Activated CD4-positive, alpha-beta T cell treated with anti-CD3 and anti-CD28 coated beads, Interleukin-2, amount 50 U/mL, for 24 hours (primary cell): ENCODE data around the gene WNT5B.

Source experiments
- DNase-seq, 2 donors: peaks; one replicate each; pipeline ENCODE4 v3.0.0-alpha.2; 2020; ENCODE audit warnings: low read depth in 1 of 2, low spot score in 1 of 2

Gene WNT5B

GRCh38 chr12:1629338-1630132 is 504 bp downstream of the WNT5B start:
- DNase-seq, result no peak

DNA sequence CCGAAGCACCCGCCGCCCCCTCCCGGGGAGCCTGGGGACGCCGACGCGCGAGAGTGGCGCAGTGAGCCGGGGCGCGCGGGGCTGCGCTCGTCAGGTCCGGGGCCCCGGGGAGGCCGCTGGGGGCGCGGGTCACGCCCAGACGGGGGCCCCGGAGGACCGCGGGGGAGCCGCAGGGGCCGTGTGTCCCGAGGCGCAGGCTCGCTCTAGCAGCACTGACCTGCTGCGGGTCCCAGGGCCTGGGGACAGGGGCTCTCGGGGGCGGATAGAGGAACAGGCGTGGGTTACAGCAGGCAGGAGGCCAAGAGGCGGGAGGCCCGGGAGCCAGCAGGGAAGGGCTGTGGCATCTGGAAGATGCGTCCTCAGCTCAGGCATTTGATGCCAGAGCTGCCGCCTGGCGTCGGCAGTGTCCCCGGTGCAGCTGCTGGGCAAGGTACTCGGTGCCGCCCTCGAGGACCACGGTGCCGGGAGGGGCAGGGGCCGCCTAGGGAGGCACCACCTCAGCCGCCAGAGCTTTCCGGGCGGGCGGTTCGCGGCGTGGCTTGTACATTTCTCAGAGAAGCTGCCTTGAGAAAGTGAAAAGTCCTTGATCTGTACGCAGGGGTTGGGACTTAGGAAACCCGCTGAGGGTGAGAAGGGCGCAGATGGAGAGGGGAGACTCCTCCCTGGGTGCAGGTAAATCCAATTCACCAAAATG is 1.2 kb downstream of the WNT5B start:
- DNase-seq, result no peak

GRCh38 chr12:1630827-1631591 is 2.0 kb downstream of the WNT5B start:
- no peak for DNase-seq

GRCh38 chr12:1632702-1633101 is 3.7 kb downstream of the WNT5B start:
- DNase-seq, result no peak

DNA sequence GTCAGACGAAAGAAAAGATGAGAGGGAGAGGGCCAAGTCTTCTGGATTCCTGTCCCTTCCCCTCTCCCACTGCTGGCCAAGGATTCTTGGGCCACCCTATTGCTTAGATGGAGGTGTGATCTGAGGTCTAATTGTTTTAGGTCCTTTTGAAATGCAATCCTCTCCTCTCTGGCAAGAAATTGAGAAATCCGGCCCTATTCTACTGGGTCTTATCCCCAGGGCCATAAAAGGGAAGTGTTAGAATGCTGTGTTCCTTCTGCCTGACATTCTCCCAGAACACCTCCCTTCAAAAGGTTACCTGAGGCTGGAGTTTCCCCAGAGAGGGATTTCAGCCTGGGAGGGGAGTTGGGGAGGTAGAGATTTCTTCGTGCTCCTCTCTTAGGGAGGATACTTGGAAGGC is 4.4 kb downstream of the WNT5B start:
- no peak for DNase-seq

DNA sequence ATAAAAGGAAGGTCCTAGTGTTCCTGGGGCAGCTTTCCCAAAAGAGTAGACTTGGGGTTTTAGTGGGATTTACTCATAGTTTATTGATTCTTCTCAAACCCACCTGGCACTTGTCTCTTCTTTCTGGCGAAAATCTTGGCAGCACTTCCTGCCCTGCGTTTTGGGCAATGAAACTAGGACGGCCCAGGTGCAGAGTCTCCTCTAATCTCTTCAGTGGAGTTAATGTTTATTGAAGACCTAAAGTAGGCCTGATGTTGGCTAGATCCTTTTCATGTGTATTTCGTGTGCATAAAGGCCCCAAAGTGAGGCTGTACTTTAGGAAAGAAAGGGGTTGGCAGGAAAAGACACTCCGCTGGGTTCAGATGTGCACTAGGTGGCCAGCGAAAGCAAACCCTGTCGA is 5.1 kb downstream of the WNT5B start:
- DNase-seq, result no peak

DNA sequence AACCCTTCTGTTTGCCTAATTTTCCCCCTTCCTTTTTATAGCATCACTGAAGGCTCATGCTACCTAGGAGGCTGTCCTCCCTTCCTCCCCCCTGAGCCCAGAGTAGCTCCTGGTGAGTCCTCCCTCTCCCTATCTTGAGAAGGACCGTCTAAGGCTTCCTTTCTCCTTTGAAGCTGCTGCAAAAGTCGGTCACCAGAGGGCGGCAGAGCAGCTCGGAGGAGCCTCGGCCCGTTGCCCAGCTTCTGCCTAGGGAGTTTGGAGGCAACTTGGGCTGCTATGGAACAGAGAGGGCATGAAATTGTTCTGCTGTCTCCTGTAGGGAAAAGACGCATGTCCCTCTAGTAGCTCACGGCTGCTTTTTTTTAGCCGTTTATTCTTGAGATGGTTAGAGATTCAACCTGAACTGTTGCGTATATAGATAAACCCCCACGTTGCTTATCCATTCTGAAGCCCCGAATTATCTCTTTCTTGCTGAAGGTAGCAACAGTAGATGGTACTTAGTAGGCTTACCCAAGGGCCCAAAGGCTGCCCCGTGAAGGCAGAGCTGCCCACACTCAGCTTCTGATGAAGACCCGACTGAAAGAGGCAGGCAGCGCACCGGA is 5.7 kb downstream of the WNT5B start:
- DNase-seq, result peak; percentile 23 to 44

GRCh38 chr12:1635301-1636095 is 6.5 kb downstream of the WNT5B start:
- DNase-seq, result no peak

- no peak for DNase-seq
Measured at GRCh38 chr12:1638203-1638602, 9.2 kb downstream of the WNT5B start.

DNA sequence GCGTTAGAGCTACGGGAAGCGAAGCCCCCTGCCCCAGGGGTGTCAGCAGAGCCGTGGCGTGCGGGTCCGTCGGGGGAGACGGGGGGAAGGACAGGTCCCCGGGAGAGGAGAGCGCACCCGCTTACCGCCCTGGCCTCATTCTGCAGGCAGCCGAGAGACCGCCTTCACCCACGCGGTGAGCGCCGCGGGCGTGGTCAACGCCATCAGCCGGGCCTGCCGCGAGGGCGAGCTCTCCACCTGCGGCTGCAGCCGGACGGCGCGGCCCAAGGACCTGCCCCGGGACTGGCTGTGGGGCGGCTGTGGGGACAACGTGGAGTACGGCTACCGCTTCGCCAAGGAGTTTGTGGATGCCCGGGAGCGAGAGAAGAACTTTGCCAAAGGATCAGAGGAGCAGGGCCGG is 10.5 kb downstream of the WNT5B start:
- no peak for DNase-seq

GRCh38 chr12:1640328-1641234 is 11.6 kb downstream of the WNT5B start:
- DNase-seq, result no peak

- DNase-seq, result no peak
Measured at GRCh38 chr12:1642513-1642912, 13.5 kb downstream of the WNT5B start.

DNA sequence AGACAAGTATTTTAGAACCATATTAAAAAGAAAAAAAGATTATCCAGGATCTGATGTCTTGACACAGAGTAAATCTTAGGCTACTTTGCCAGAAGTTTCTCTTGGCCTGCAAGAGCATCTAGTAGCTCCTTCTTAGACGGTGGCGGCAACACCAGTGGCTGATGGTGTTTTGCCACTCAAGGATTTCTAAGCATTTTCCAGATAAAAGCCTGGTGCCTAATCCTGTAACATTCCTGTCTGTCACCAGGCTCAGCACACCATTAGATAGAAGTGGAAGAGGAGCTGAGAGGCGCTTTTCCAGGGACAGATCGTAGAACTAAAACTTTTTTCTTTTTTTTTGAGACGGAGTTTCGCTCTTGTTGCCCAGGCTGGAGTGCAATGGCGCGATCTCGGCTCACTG is 14.0 kb downstream of the WNT5B start:
- no peak for DNase-seq

DNA sequence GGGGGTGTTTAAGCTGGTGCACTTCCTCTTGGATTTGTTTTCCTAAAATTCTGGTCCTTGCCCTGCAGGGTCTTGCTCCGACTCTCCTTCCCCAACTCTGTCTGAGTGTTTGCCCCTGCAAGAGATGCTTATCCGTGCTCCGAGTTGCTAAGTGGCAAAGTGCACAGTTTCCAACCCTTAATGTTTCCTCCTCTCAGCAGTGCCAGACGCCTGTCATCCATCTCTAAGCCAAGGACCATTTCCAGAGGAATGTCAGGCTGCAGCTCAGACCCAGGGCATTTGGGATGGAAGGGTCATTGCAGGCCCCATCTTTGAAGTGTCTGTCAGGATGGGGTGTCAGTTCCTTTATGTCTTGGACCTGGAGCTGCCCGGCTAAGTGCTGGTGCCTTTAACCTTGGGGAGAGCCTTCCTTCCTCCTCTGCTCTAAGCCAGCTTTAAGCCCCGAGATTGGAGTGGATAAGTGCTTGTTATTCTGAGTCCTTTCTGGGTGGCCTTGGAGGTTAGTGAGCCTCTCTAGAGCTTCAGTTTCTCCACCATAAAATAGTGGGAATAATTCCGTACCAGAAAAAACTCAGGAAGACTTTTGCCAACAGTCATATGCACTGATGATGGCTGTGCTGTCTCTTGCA is 15.0 kb downstream of the WNT5B start:
- DNase-seq, result no peak

GRCh38 chr12:1644534-1645438 is 15.8 kb downstream of the WNT5B start:
- no peak for DNase-seq

GRCh38 chr12:1645819-1646218 is 16.8 kb downstream of the WNT5B start:
- no peak for DNase-seq

GRCh38 chr12:1646569-1647284 is 17.7 kb downstream of the WNT5B start:
- DNase-seq, result no peak

- no peak for DNase-seq
Measured at GRCh38 chr12:1647285-1647669, 18.2 kb downstream of the WNT5B start.
